Measurements from ENCODE around the gene IER3.

IER3 gene

GRCh38 chr6:30712441-30712945 lies 31.9 kb downstream of the IER3 start:
- in situ Hi-C loops (cut with HindIII; ENCODE audit: low sequenced_read_pairs) = no loop called here

GRCh38 chr6:30711758-30712380 lies 32.5 kb downstream of the IER3 start:
- in situ Hi-C loops (cut with HindIII; ENCODE audit: low sequenced_read_pairs) = no loop called here

DNA sequence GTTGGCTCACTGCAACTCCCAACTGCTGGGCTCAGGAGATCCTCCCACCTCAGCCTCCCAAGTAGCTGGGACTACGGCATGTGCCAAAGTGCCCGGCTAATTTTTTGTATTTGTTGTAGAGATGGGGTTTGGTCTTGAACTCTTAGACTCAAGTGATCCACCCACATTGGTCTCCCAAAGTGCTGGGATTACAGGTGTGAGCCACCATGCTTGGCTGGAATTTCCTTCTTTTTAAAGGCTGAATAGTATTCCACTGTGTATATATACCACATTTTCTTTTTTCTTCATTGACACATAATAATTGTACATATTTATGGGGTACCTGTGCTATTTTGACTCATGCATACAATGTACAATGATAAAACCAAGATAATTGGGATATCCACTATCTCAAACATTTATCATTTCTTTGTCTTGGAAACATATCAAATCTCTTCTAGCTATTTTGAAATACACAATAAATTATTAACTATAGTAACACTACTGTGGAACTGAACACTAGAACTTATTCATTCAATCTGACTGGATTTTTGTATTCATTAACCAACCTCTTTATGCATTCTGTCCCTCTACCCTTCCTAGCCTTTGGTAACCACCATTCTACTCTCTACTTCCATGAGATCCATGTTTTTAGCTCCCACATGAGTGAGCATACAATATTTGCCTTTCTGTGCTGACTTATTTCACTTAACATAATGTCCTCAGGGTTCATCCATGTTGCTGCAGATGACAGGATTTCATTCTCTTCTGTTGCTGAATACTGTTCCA lies 35.1 kb downstream of the IER3 start:
- in situ Hi-C loops (cut with HindIII; ENCODE audit: low sequenced_read_pairs) = no loop called here

- in situ Hi-C loops (cut with HindIII; ENCODE audit: low sequenced_read_pairs) = no loop called here
These were observed 37.0 kb downstream of the IER3 start for GRCh38 chr6:30707281-30707850.

GRCh38 chr6:30705620-30706019 lies 38.7 kb downstream of the IER3 start:
- in situ Hi-C loops (cut with HindIII; ENCODE audit: low sequenced_read_pairs) = no loop called here

GRCh38 chr6:30703821-30704220 lies 40.5 kb downstream of the IER3 start:
- in situ Hi-C loops (cut with HindIII; ENCODE audit: low sequenced_read_pairs) = no loop called here

DNA sequence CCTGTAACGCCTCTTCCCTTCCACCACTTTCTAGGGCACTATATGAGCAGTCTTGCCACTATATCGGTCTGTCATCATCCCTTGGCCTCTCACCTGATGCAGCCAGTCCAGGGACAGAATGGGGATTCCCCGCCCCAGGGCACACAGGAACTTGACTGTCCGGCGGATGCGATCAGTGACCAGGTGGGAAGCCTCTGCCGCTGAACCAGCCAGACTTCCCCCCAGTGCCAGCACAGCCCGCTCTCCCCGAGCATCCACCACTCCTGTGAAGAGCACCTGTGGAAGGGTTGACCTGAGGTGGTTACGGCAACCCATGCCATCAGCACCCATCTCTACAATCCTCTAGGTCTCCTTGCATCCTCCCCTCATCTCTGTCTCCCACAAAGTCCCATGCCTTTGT lies 41.3 kb downstream of the IER3 start:
- in situ Hi-C loops (cut with HindIII; ENCODE audit: low sequenced_read_pairs) = no loop called here

DNA sequence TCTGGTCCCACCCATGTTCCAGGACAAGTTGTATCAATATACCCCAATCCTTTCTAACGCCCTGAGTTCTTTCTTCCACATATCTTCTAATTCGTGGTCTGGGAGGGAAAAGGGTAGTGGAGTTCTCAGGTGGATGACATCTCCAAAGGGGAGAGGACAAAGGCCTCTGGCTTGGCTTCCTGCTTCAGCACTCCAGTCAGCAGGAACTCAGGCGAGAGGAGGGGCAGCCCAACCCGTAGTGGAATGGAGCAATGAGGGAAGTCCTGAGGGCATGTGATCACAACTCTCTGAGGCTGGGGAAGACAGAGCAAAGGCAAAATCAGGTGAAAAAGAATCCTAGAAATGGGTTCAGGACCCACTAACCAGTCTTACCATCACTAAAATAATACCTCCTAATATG lies 44.0 kb downstream of the IER3 start:
- in situ Hi-C loops (cut with HindIII; ENCODE audit: low sequenced_read_pairs) = no loop called here

- in situ Hi-C loops (cut with HindIII; ENCODE audit: low sequenced_read_pairs) = no loop called here
These were observed 47.9 kb downstream of the IER3 start for GRCh38 chr6:30696432-30696831.

Data from DLD1 (cell line).